B cell (primary cell): ENCODE measurements around the gene TBC1D10A. TPM values are rescaled to one million over a fixed set of nuclear protein-coding genes. Genes with fewer than 3 reads are reported as not detected.

Source experiments
- ATAC-seq: fragments of 200-7000 bp; cut with Tn5 transposase; one replicate; pipeline ENCODE4 v1.10.0; 2021; ENCODE audit warnings: low read depth, mild to moderate bottlenecking, moderate number of reproducible peaks, moderate library complexity
- CTCF ChIA-PET: fragments of 350-600 bp; sonication (Branson Sonifier 250); formaldehyde crosslinking; loops from one replicate; lab custom pipeline; 2021; ENCODE audit warnings: antibody characterized with exemption, inconsistent platforms; lab: Charles Lee
- POLR2A ChIA-PET: fragments of 350-600 bp; sonication (Branson Sonifier 250); formaldehyde crosslinking; loops from one replicate; lab custom pipeline; 2021; ENCODE audit warnings: antibody characterized with exemption; lab: Charles Lee
- DNase-seq: peaks from one replicate; pipeline ENCODE4 v3.0.0; 2013
- H2AFZ ChIP-seq: 2 replicates; pipeline ENCODE4 v1.6.1; 2012; ENCODE audit warnings: mild to moderate bottlenecking, low read depth, low read length; ENCODE audit not compliant: insufficient read depth, poor library complexity, severe bottlenecking
- H3K27ac ChIP-seq, 2 donors: 1 replicate in 1 of 2; 2 replicates in 1 of 2; pipeline ENCODE4 v1.5.1; 2012 to 2013; ENCODE audit warnings: low read length in 2 of 2, mild to moderate bottlenecking in 2 of 2, moderate library complexity in 1 of 2
- H3K27me3 ChIP-seq, 4 experiments: fragments of 200-600 bp in 1 of 4; sonication (generic) in 1 of 4; replicated peaks in 1 of 4; 1 replicate in 2 of 4; 2 replicates in 2 of 4; pipeline versions ENCODE4 v1.6.1 to v1.7.0; 2013 to 2016; ENCODE audit warnings: low read length in 3 of 4, mild to moderate bottlenecking in 2 of 4, mixed read lengths in 1 of 4, moderate library complexity in 1 of 4; ENCODE audit not compliant: insufficient read depth in 4 of 4, control insufficient read depth in 3 of 4; ENCODE audit errors: control extremely low read depth in 1 of 4
- H3K36me3 ChIP-seq, 2 experiments: replicated peaks in 1 of 2; 1 replicate in 1 of 2; 2 replicates in 1 of 2; pipeline versions ENCODE4 v1.6.1 to v1.7.1; 2013; ENCODE audit warnings: low read length in 1 of 2; ENCODE audit not compliant: insufficient read depth in 2 of 2, control insufficient read depth in 1 of 2; ENCODE audit errors: control extremely low read depth in 1 of 2, extremely low read depth in 1 of 2
- H3K4me1 ChIP-seq, 2 donors: fragments of 200-600 bp in 1 of 2; sonication (generic) in 1 of 2; 1 replicate in 1 of 2; 2 replicates in 1 of 2; pipeline versions ENCODE4 v1.5.1 to v1.6.1; 2013 to 2017; ENCODE audit warnings: low read length in 2 of 2; ENCODE audit not compliant: control insufficient read depth in 2 of 2, insufficient read depth in 2 of 2
- H3K4me2 ChIP-seq: replicated peaks from 2 replicates; pipeline ENCODE3; 2012; ENCODE audit warnings: mild to moderate bottlenecking, low read depth, low read length; ENCODE audit not compliant: poor library complexity, severe bottlenecking
- H3K4me3 ChIP-seq, 5 experiments: fragments of 200-600 bp in 1 of 5; sonication (generic) in 1 of 5; 1 replicate in 3 of 5; 2 replicates in 2 of 5; pipeline versions ENCODE4 v1.5.1 to v1.7.0; 2011 to 2016; ENCODE audit warnings: low read length in 4 of 5, mild to moderate bottlenecking in 4 of 5, low read depth in 2 of 5, control low read depth in 1 of 5, moderate library complexity in 1 of 5; ENCODE audit not compliant: insufficient read depth in 1 of 5; ENCODE audit errors: control extremely low read depth in 1 of 5, extremely low read depth in 1 of 5
- H3K79me2 ChIP-seq: fragments of 200-600 bp; sonication (generic); one replicate; pipeline ENCODE4 v1.6.0; 2016; ENCODE audit warnings: low read length; ENCODE audit not compliant: control insufficient read depth, insufficient read depth
- H3K9ac ChIP-seq: fragments of 200-600 bp; sonication (generic); 2 replicates; pipeline ENCODE4 v1.6.1; 2017; ENCODE audit warnings: mild to moderate bottlenecking, low read length, moderate library complexity
- H3K9me3 ChIP-seq, 3 donors: one replicate each; pipeline versions ENCODE4 v1.6.1 to v1.7.1; 2013; ENCODE audit warnings: low read length in 2 of 3; ENCODE audit not compliant: control insufficient read depth in 2 of 3, insufficient read depth in 1 of 3; ENCODE audit errors: control extremely low read depth in 1 of 3
- H4K20me1 ChIP-seq: 2 replicates; pipeline ENCODE4 v1.6.0; 2012; ENCODE audit warnings: mild to moderate bottlenecking, low read length; ENCODE audit not compliant: insufficient read depth, control insufficient read depth, poor library complexity, severe bottlenecking
- H3K27ac Mint-ChIP-seq: one replicate; pipeline ENCODE4 v1.8.0; 2021; ENCODE audit warnings: mixed read lengths
- H3K27me3 Mint-ChIP-seq: one replicate; pipeline ENCODE4 v1.8.0; 2021; ENCODE audit warnings: mixed read lengths
- H3K4me1 Mint-ChIP-seq: one replicate; pipeline ENCODE4 v1.8.0; 2021; ENCODE audit warnings: mixed read lengths
- H3K4me3 Mint-ChIP-seq: one replicate; pipeline ENCODE4 v1.8.0; 2021; ENCODE audit warnings: mixed read lengths
- H3K9me3 Mint-ChIP-seq: one replicate; pipeline ENCODE4 v1.8.0; 2022; ENCODE audit warnings: mixed read lengths; ENCODE audit not compliant: insufficient read depth
- EZH2 ChIP-seq: IDR thresholded peaks from 2 replicates; pipeline ENCODE4 v1.6.1; 2012; ENCODE audit warnings: borderline replicate concordance, low read depth, mild to moderate bottlenecking, moderate library complexity, low read length; ENCODE audit not compliant: insufficient read depth, poor library complexity, severe bottlenecking
- WGBS: methylation state at CpG from one replicate; pipeline ENCODE4 v1.1.5; 2013; ENCODE audit warnings: missing lambda C conversion rate; ENCODE audit not compliant: insufficient coverage; 5-methylcytosine and 5-hydroxymethylcytosine counted together
- intact Hi-C: fragments of 100-400 bp; cut with micrococcal nuclease; formaldehyde crosslinking; loops from one replicate; pipeline ENCODE4 v1.10.0; 2022
- polyA plus RNA-seq: library from polyadenylated mRNA; depleted of rRNA; stranded (reverse); fragments of >200 nt; gene quantifications from 2 replicates; pipeline ENCODE4 v1.2.3, GENCODE V29; 2012
- total RNA-seq, 2 donors: library from RNA; stranded (reverse); fragments of 120-200 nt in 1 of 2; gene quantifications; 1 replicate in 1 of 2; 2 replicates in 1 of 2; pipeline versions ENCODE4 v1.2.3 to v1.2.4, GENCODE V29; 2013 to 2022
- TF ChIP-seq, protein P1 (sequence below): fragments of 200-600 bp; IDR thresholded peaks from one replicate; pipeline ENCODE4 v1.8.0; 2022; ENCODE audit warnings: antibody characterized with exemption, mild to moderate bottlenecking

TBC1D10A gene
- total and polyA plus RNA-seq, 2 donors (not counting 1 experiment from before 2014, with no cell fraction given) = 45.2 to 58.4 TPM

DNA sequence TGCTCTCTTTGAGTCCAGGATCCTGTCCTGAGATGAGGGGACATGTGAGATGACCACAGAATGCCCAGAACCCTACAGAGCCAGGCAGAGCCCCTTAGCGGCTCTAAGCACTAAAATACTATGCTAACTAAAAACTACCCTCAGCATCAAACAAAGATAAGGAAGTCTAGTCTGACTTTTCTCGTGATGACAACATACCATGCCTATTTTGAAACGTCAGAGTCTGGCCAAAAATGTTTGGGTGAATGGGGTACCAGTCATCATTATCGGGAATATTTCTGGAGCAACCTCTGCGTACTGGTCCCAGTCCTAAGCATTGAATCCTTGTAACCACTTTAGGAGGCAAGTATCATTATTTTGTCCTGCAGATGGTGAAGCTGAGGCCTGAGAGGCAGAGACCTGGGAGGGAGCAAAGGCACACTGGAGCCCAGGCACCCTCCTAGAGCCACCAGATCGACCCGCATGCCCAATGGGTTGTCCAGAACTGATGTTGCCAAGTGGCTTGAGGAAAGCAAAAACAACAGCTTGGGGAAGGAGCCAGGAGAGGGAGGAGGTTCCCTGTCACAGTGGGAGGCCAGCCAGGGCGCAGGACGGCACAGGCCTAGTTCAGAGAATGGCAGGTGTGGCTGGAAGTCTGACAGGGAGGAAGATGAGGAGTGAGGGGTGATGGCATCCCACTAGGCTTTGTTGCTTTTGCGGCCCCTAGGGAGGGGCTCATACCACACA lies 52.9 kb downstream of the TBC1D10A start:
- ATAC-seq = no peak
- 76% methylated on average over 9 of the region's 10 CpGs for WGBS
- intact Hi-C loops = no loop called here
- no peak for TF ChIP-seq EZH2
- TF ChIP-seq, protein P1, sequence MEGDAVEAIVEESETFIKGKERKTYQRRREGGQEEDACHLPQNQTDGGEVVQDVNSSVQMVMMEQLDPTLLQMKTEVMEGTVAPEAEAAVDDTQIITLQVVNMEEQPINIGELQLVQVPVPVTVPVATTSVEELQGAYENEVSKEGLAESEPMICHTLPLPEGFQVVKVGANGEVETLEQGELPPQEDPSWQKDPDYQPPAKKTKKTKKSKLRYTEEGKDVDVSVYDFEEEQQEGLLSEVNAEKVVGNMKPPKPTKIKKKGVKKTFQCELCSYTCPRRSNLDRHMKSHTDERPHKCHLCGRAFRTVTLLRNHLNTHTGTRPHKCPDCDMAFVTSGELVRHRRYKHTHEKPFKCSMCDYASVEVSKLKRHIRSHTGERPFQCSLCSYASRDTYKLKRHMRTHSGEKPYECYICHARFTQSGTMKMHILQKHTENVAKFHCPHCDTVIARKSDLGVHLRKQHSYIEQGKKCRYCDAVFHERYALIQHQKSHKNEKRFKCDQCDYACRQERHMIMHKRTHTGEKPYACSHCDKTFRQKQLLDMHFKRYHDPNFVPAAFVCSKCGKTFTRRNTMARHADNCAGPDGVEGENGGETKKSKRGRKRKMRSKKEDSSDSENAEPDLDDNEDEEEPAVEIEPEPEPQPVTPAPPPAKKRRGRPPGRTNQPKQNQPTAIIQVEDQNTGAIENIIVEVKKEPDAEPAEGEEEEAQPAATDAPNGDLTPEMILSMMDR = no peak
- H3K27ac Mint-ChIP-seq = no peak overlapping the region
- Histone ChIP-seq H3K36me3 (peaks cover 1 to 2% of the 10 kb centered on the region in 2 experiments), H3K4me2 (no peak overlapping the region), H3K4me3 (no peak overlapping the region), H3K9ac (no peak overlapping the region), H3K27me3 (peaks cover 0 to 19% (median 1%) of the 10 kb centered on the region in 4 experiments), H3K4me1 (peaks cover 3 to 8% of the 10 kb centered on the region in 2 donors), H3K79me2 (no peaks in the 10 kb centered on the region), H4K20me1 (no peaks in the 10 kb centered on the region), H3K27ac (no peak overlapping the region), H3K9me3 (no peaks in the 10 kb centered on the region), H2AFZ (no peak overlapping the region)
- CTCF ChIA-PET = interaction anchor here (0.7 kb wide), 1 partner anchor 14 kb away, joined by 3 read pairs; no protein-coding TSS in a partner anchor
- peaks cover 28% of the 10 kb centered on the region for H3K27me3 Mint-ChIP-seq
- H3K9me3 Mint-ChIP-seq = no peaks in the 10 kb centered on the region
- H3K4me3 Mint-ChIP-seq = no peak overlapping the region
- peaks cover 9% of the 10 kb centered on the region for H3K4me1 Mint-ChIP-seq
- POLR2A ChIA-PET = no interaction called here
- no peak for DNase-seq
